Measurements from ENCODE around the gene HOXA6. TPM values are rescaled to one million over a fixed set of nuclear protein-coding genes. Genes with fewer than 3 reads are reported as not detected.

The HOXA6 gene
- total and polyA plus RNA-seq, 10 of the 15 experiments (the other 5 are each of a cell fraction or from before 2014, with no cell fraction given), result 0.08 TPM; not detected in 9

DNA sequence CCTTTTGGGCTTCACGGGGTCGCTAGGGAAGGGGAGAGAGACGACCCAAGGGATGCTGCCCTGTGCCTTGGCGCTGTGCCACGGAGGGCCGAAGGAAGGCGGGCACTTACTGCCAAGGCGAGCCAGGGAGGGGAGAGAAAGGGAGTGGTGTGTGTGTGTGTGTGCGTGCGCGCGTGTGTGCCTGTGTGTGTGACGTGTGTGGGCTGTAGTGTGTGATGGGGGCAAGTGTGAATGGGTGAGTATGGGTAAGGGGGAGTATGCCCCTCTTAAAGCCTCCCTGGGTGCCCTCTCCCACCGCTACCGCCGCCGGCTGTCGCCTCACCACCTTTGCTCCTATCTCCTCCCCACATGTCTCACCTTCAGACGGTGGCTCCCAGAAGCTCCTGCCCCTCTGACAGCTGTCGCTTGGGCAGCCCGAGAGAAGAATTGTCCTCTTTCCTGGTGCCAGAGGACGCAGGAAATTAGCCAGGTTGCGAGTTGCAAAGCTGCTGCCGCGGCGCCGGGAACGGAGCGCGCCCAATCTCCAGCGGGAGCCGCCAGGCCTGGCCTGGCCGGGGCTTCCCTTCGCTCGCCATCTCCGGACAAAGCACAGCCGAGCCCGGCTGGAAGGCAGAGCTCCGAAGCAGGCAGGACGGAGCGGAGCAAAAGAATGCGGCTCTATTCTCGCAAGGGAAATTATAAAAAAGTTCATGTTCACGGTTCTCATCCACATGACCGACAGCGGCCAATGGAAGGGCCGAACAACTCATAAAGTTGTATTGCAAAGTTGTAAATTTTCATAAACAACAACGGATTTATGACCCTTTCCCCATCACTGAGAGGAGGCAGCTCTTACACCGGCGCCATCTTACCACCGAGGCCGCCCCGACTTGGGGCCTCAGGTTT is 4.6 kb upstream of the HOXA6 start, which contains the start of gene HOXA3:
Gene HOXA3 (minus strand): TSS at position 653 of the 885 bp plus-strand sequence. CDS start 41,943 bp downstream, outside the sequence.
- peak within 1 kb of the TSS; percentile 91 for H3K4me2 ChIP-seq (ENCODE audit: control insufficient read depth, insufficient read depth)
- ChIA-PET SMC1A (ENCODE audit: uncharacterized antibody, unreplicated experiment) (interaction anchor here (2.4 to 3.2 kb wide), 2 partner anchors 9 to 297 kb away, joined by 6 to 17 read pairs; no protein-coding TSS in a partner anchor), CTCF (interaction anchor here (0.7 to 5.5 kb wide), 7 partner anchors 10 to 1257 kb away, joined by 3 to 38 read pairs (median 4); no protein-coding TSS in a partner anchor), POLR2A (no interaction called here), RAD21 (ENCODE audit: unreplicated experiment) (interaction anchor here (1.3 to 2.8 kb wide), 2 partner anchors 289 to 297 kb away, joined by 3 to 9 read pairs; no protein-coding TSS in a partner anchor)
- intact Hi-C loops (cut with micrococcal nuclease; ENCODE audit: unreplicated experiment) (no loop called here), in situ Hi-C loops (cut with MboI) (loop anchor here (25.0 kb wide), 1 partner anchor 1065 kb away; no protein-coding TSS in a partner anchor)
- no peak for TF ChIP-seq BMI1 (IDR thresholded peaks at IDR 0.05; ENCODE audit: borderline replicate concordance)
- no peak for TF ChIP-seq MXI1 (IDR thresholded peaks at IDR 0.05; ENCODE audit: low read depth, low read length)
- peak; percentile 42 for TF ChIP-seq SUZ12 (IDR thresholded peaks at IDR 0.05; ENCODE audit: unreplicated experiment)
- no peak for TF ChIP-seq FOXM1 (IDR thresholded peaks at IDR 0.05; ENCODE audit: low read depth, low read length)
- no peak for TF ChIP-seq HDAC2 (IDR thresholded peaks at IDR 0.05)
- no peak for TF ChIP-seq IKZF2 (IDR thresholded peaks at IDR 0.05)
- 0 out of 2 replicates have a peak, but pooled peaks have one; percentile 72 for TF ChIP-seq EZH2 (IDR thresholded peaks at IDR 0.05; ENCODE audit: borderline replicate concordance, control insufficient read depth, low read depth, low read length)
- 2% methylated on average over 50 of the region's 53 CpGs for WGBS (ENCODE audit: insufficient coverage, insufficient replicate concordance, low lambda C conversion rate, missing lambda C conversion rate)
- BruUV-seq (replicated peaks), result no TSS peak
- no peak for FAIRE-seq
- H3K79me2 ChIP-seq (ENCODE audit: control insufficient read depth, insufficient read depth, low read length), result no peaks in the 10 kb centered on the region
- no peaks in the 10 kb centered on the region for H4K20me1 ChIP-seq (ENCODE audit: control insufficient read depth, insufficient read depth)
- H3K4me3 ChIP-seq, result peak within 1 kb of the TSS; percentile 67; the same call in 1 of the 2 replicates
- H3K9me3 ChIP-seq (replicated peaks; ENCODE audit: control insufficient read depth, insufficient read depth, low read length), result no peaks in the 10 kb centered on the region; the same call in 2 of the 3 replicates
- H3K4me1 ChIP-seq (ENCODE audit: control insufficient read depth, insufficient read depth, low read length), result no peaks in the 10 kb centered on the region; the same call in 1 of the 2 replicates
- H3K27ac ChIP-seq (ENCODE audit: control insufficient read depth, insufficient read depth), result no peak within 1 kb of the TSS
- no peak within 1 kb of the TSS for H2AFZ ChIP-seq (ENCODE audit: control insufficient read depth, low read depth, low read length)
- peaks cover 20 to 59% of the 10 kb centered on the region in 2 experiments for H3K27me3 ChIP-seq (replicated peaks in 1 of 2; ENCODE audit: control insufficient read depth in 2 of 2, insufficient read depth in 2 of 2, low read length in 1 of 2)
- no peak for ATAC-seq
- H3K9ac ChIP-seq (ENCODE audit: control insufficient read depth, insufficient read depth, low read length), result no peak within 1 kb of the TSS
- H3K36me3 ChIP-seq (ENCODE audit: control insufficient read depth in 2 of 2, insufficient read depth in 2 of 2, low read length in 1 of 2), result no peaks in the 10 kb centered on the region
- DNase-seq (ENCODE audit: low read depth, low spot score), result no peak

Measured in GM12878 (cell line).